Large intestine (tissue), 3 donors: ENCODE measurements around the gene WDR6. TPM values are rescaled to one million over a fixed set of nuclear protein-coding genes. Genes with fewer than 3 reads are reported as not detected.

ENCODE experiments used
- DNase-seq, 2 donors: peaks; one replicate each; pipeline versions ENCODE4 v3.0.0 to v3.0.0-alpha.2; 2013
- H3K27ac ChIP-seq: one replicate; pipeline ENCODE4 v1.5.1; 2013; ENCODE audit warnings: low read length
- H3K27me3 ChIP-seq: 2 replicates; pipeline ENCODE4 v1.6.1; 2013; ENCODE audit warnings: low read length; ENCODE audit not compliant: control insufficient read depth, insufficient read depth
- H3K36me3 ChIP-seq: 2 replicates; pipeline ENCODE4 v1.6.1; 2013; ENCODE audit warnings: low read length; ENCODE audit not compliant: control insufficient read depth, insufficient read depth
- H3K4me1 ChIP-seq: one replicate; pipeline ENCODE4 v1.6.1; 2013; ENCODE audit warnings: low read length; ENCODE audit not compliant: control insufficient read depth, insufficient read depth
- H3K4me3 ChIP-seq: one replicate; pipeline ENCODE4 v1.5.1; 2013; ENCODE audit warnings: low read length
- H3K9me3 ChIP-seq: one replicate; pipeline ENCODE4 v1.6.1; 2013; ENCODE audit warnings: mild to moderate bottlenecking, low read depth, low read length, moderate library complexity; ENCODE audit not compliant: control insufficient read depth
- WGBS: methylation state at CpG from one replicate; pipeline ENCODE4 v1.1.5; 2013; ENCODE audit warnings: low lambda C conversion rate; ENCODE audit not compliant: insufficient coverage; 5-methylcytosine and 5-hydroxymethylcytosine counted together
- polyA plus RNA-seq: library from polyadenylated mRNA; unstranded; fragments of 120-200 nt; gene quantifications from one replicate; pipeline ENCODE4 v1.2.1, GENCODE V29; 2013

The WDR6 gene
- polyA plus RNA-seq, 1 donor: 187 TPM

DNA sequence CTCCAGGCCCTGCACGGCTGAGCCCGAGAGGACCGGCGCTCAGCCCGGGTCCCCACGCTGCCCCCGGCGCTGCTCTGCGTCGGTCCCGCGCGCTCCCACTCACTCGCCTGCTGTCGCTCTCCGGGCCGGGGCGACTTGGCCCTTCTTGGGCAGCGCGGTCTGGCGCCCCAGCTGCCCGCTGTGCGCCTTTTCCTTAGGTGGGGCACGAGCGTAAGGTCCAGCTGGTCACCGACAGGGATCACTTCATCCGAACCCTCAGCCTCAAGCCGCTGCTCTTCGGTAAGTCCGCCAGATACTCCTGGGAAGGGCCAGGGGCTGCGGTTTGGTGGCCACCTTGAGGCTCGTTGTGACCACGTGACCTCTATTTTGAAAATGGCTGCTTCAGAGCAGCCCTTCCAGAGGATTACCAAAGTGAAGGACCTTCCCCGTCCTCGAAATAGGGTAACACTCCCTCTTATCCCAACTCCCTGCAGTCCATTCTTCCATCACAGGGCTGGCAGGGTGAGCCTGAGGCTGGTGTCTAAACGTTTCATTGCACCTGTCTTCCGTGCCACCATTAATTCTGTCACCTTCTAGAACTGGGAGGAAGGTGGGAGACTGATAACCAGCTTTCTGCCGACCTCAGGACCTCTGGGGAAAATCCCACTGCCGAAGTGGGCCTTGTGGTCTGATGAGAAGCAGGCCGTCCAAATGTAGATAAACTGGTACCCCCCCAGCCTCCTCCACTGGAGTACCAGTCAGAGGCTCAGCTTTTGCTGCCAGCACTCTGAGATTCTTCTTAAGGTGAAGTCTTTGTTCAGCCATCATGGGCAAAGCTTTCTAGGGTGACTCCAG, 16.3 kb upstream of the WDR6 start:
- Histone ChIP-seq H3K27me3 (no peaks in the 10 kb centered on the region), H3K4me3 (peak overlapping the region; percentile 87), H3K9me3 (no peaks in the 10 kb centered on the region), H3K27ac (peak overlapping the region; percentile 79), H3K36me3 (peaks cover 16% of the 10 kb centered on the region), H3K4me1 (peaks cover 15% of the 10 kb centered on the region)
- no CpG with 5 or more reads among the region's 40 CpGs for WGBS
- peak in 1 of 2 donors; percentile 61 for DNase-seq

DNA sequence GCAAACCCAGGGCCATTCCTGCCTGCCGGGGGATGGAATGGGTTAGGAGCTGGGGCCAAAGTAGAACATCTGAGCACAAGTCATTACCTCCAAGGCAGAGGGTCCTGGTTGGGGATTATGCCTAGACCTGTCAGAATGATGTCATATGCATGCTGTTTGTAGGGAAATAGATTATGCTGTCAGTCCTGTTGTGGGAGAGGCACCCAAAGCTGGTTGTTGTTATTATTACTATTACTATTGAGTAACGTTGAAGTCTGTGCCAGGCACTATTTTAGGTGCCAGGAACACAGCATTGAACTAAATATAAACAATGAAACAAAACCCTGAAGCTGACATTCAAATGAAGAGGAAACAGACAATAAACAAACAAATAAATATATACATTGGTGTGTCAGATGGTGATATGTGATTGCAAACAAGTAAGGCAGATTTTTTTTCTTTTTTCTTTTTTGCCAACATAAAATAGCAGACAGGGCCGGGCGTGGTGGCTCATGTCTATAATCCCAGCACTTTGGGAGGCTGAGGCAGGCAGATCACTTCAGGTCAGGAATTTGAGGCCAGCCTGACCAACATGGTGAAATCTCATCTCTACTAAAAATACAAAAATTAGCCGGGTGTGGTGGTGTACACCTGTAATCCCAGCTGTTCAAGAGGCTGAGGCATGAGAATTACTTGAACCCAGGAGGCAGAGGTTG, 15.2 kb upstream of the WDR6 start:
- Histone ChIP-seq H3K4me3 (peak overlapping the region; percentile 87), H3K27ac (no peak overlapping the region), H3K27me3 (no peaks in the 10 kb centered on the region), H3K4me1 (peaks cover 15% of the 10 kb centered on the region), H3K36me3 (peaks cover 17% of the 10 kb centered on the region), H3K9me3 (no peaks in the 10 kb centered on the region)
- no peak for DNase-seq
- 70% methylated on average over 2 of the region's 5 CpGs for WGBS

DNA sequence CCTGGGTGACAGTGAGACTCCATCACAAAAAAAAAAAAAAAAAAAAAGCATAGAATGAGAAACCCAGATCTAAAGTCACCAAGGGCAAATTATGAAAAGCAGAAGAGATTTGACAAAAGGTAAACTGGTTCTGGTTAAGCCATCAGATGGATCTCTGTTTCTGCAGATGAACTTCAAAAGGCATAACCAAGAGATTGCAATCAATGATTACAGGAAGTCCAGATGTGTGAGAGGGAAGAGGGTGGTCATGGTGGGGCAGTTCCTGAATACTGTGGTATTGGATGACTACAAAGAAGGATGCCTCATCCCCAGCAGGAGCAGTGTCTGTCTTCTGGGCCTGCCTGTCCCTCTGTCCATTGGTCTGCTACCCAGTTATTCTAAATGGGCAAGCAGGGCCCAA, 13.4 kb upstream of the WDR6 start:
- DNase-seq: no peak
- Histone ChIP-seq H3K9me3 (no peaks in the 10 kb centered on the region), H3K27me3 (no peaks in the 10 kb centered on the region), H3K36me3 (peaks cover 24% of the 10 kb centered on the region), H3K4me1 (peaks cover 19% of the 10 kb centered on the region), H3K27ac (no peak overlapping the region), H3K4me3 (no peak overlapping the region)

- Histone ChIP-seq H3K27ac (no peak overlapping the region), H3K36me3 (peaks cover 30% of the 10 kb centered on the region), H3K27me3 (no peaks in the 10 kb centered on the region), H3K9me3 (no peaks in the 10 kb centered on the region), H3K4me3 (no peak overlapping the region), H3K4me1 (peaks cover 31% of the 10 kb centered on the region)
- no peak for DNase-seq
- WGBS: no CpG with 5 or more reads among the region's 8 CpGs
Measured at GRCh38 chr3:48996640-48997039, 10.6 kb upstream of the WDR6 start.

DNA sequence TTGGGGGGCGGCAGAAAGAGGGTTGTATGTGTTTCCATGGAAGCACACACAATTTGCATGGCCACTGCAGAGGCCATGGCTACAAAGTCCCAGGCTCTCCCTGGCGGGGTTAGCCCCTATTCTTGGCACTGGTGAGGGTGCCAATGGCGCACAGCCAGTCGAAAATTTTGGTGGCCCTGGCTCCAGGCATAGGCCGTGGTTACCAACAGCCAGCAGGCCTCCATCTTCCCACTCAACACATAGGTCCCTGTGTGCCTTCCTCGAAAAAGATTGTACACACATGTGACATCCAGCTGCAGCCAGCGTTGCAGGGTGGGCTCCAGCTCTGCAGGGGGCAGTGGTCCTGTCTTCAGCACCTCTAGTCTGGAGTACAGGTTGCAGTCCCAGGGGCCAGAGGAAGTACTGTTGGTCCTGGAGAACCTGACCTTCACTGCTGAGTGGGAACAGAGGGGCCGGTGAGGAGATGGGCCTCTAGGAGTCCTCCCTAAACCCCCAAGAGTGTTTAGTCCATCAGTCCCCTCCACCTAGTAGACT, 10.0 kb upstream of the WDR6 start:
- Histone ChIP-seq H3K4me3 (no peak overlapping the region), H3K36me3 (peaks cover 34% of the 10 kb centered on the region), H3K27me3 (no peaks in the 10 kb centered on the region), H3K9me3 (no peaks in the 10 kb centered on the region), H3K27ac (no peak overlapping the region), H3K4me1 (peaks cover 28% of the 10 kb centered on the region)
- WGBS: no CpG with 5 or more reads among the region's 8 CpGs
- no peak for DNase-seq

- Histone ChIP-seq H3K27me3 (no peaks in the 10 kb centered on the region), H3K4me3 (no peak overlapping the region), H3K27ac (no peak overlapping the region), H3K36me3 (peaks cover 39% of the 10 kb centered on the region), H3K4me1 (peaks cover 28% of the 10 kb centered on the region), H3K9me3 (no peaks in the 10 kb centered on the region)
- DNase-seq: no peak
- WGBS: no CpG with 5 or more reads among the region's 20 CpGs
Measured at GRCh38 chr3:48997714-48998637, 9.2 kb upstream of the WDR6 start.

DNA sequence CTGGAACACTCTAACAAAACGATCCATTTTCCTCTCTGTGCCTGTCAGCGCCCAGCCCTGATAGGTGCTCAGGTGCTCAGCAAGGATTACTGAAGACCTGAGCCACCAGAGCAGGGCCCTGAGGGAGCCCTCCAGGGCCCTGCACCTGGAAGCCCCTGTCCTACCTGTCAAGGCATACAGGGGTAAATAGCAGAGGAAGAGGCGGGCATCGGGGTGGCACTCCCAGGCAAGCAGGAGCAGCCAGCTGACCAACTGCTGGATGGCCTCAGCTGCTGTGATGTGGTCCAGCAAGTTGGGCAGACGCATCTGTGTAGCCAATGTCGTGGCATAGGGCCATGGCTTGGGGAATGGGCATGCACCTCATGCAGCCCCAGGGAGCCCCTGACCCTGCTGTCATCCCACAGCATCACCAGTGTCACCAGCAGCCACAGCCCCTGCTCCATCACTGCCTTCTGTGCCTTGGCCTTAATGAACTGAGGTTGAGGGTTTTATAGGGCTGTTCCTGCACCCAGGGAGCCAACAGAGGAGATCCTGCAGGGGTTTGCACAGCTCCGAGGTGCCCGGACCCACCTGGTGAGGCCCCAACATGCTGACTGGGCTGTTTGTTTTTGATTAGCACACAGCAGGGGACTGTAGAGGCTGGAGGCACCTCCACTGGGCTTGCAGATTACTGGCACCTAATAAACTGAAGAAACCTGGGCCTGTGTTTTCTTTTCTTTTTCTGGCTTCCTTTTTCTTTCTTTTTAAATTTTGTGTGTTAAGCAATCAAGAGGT, 7.9 kb upstream of the WDR6 start:
- DNase-seq: peak in 1 of 2 donors; percentile 35
- Histone ChIP-seq H3K4me1 (peaks cover 28% of the 10 kb centered on the region), H3K4me3 (no peak overlapping the region), H3K27ac (peak overlapping the region; percentile 84), H3K27me3 (no peaks in the 10 kb centered on the region), H3K36me3 (peaks cover 37% of the 10 kb centered on the region), H3K9me3 (no peaks in the 10 kb centered on the region)
- no CpG with 5 or more reads among the region's 8 CpGs for WGBS

DNA sequence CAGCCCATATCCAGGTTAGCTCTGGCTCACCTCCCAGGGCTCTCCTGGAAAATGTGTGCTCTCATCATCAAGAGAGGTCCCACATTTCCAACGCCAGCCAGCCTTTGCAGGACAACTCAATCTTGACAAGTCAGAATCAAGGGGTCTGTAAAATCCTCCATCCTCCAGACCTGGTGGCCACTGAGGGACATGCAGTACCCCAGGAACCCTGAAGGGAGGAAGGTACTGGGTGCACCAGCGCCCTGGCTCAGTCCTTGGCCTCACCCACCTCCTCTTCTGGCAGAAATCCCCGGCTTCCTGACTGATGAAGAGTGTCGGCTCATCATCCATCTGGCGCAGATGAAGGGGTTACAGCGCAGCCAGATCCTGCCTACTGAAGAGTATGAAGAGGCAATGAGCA, 6.0 kb upstream of the WDR6 start:
- Histone ChIP-seq H3K36me3 (peaks cover 37% of the 10 kb centered on the region), H3K27ac (no peak overlapping the region), H3K27me3 (no peaks in the 10 kb centered on the region), H3K9me3 (no peaks in the 10 kb centered on the region), H3K4me1 (peaks cover 39% of the 10 kb centered on the region), H3K4me3 (no peak overlapping the region)
- DNase-seq: no peak
- no CpG with 5 or more reads among the region's 6 CpGs for WGBS

- Histone ChIP-seq H3K27me3 (no peaks in the 10 kb centered on the region), H3K4me3 (no peak overlapping the region), H3K36me3 (peaks cover 23% of the 10 kb centered on the region), H3K4me1 (peaks cover 39% of the 10 kb centered on the region), H3K27ac (no peak overlapping the region), H3K9me3 (no peaks in the 10 kb centered on the region)
- DNase-seq: peak in 1 of 2 donors; percentile 56
- no CpG with 5 or more reads among the region's 16 CpGs for WGBS
Measured at GRCh38 chr3:49004352-49005302, 2.6 kb upstream of the WDR6 start.
